HepG2 (cell line): ENCODE data around the gene ABCC10. TPM values are rescaled to one million over a fixed set of nuclear protein-coding genes. Genes with fewer than 3 reads are reported as not detected.

ENCODE experiments used
- AGO2 ChIP-seq: fragments of 200-400 bp; formaldehyde crosslinking; optimal IDR thresholded peaks from 2 replicates; pipeline ENCODE3; 2017; ENCODE audit warnings: mild to moderate bottlenecking, low read depth, low read length, moderate library complexity
- ARID2 ChIP-seq: sonication (generic); formaldehyde crosslinking; IDR thresholded peaks from 2 replicates; pipeline ENCODE4 v1.8.1; 2022; ENCODE audit warnings: mild to moderate bottlenecking, missing genetic modification reagents, borderline replicate concordance
- ELF3 ChIP-seq: IDR thresholded peaks from 2 replicates; pipeline ENCODE4 v1.6.1; 2016; ENCODE audit warnings: missing genetic modification reagents, missing compliant biosample characterization
- HNF1A ChIP-seq, 2 experiments: sonication (generic) in 1 of 2; formaldehyde crosslinking in 1 of 2; IDR thresholded peaks; 2 replicates each; pipeline versions ENCODE4 v1.4.0 to v1.6.1; 2016 to 2020; ENCODE audit warnings: borderline replicate concordance in 1 of 2, low read depth in 1 of 2, mild to moderate bottlenecking in 1 of 2, missing genetic modification reagents in 1 of 2
- JUN ChIP-seq: sonication (generic); formaldehyde crosslinking; IDR thresholded peaks from 2 replicates; pipeline ENCODE4 v1.4.0; 2020; ENCODE audit warnings: mild to moderate bottlenecking, missing genetic modification reagents
- MTA3 ChIP-seq: sonication (generic); formaldehyde crosslinking; IDR thresholded peaks from 2 replicates; pipeline ENCODE4 v1.4.0; 2020; ENCODE audit warnings: missing genetic modification reagents
- MYNN ChIP-seq: sonication (generic); formaldehyde crosslinking; IDR thresholded peaks from 2 replicates; pipeline ENCODE4 v1.4.0; 2020; ENCODE audit warnings: mild to moderate bottlenecking, low read depth, missing genetic modification reagents
- NFYC ChIP-seq: IDR thresholded peaks from 2 replicates; pipeline ENCODE4 v1.6.1; 2016; ENCODE audit warnings: missing genetic modification reagents, missing compliant biosample characterization
- NKX3-1 ChIP-seq: sonication (generic); formaldehyde crosslinking; IDR thresholded peaks from 2 replicates; pipeline ENCODE4 v1.5.0; 2020; ENCODE audit warnings: missing genetic modification reagents
- NR2F6 ChIP-seq, 2 experiments: IDR thresholded peaks; 2 replicates each; pipeline ENCODE4 v1.6.1; 2016; ENCODE audit warnings: antibody characterized with exemption in 1 of 2, mild to moderate bottlenecking in 1 of 2
- REST ChIP-seq, 2 experiments: IDR thresholded peaks; 2 replicates each; pipeline ENCODE4 v1.6.1; 2011 to 2012; ENCODE audit warnings: low read length in 2 of 2, borderline replicate concordance in 1 of 2, low read depth in 1 of 2, mild to moderate bottlenecking in 1 of 2, moderate library complexity in 1 of 2
- RFXANK ChIP-seq: IDR thresholded peaks from 2 replicates; pipeline ENCODE4 v1.6.1; 2016
- TEAD3 ChIP-seq: optimal IDR thresholded peaks from 2 replicates; pipeline ENCODE3; 2016; ENCODE audit warnings: borderline replicate concordance
- TOE1 ChIP-seq: sonication (generic); formaldehyde crosslinking; IDR thresholded peaks from 2 replicates; pipeline ENCODE4 v1.4.0; 2020; ENCODE audit warnings: mild to moderate bottlenecking, missing genetic modification reagents
- ZBTB46 ChIP-seq: sonication (generic); formaldehyde crosslinking; IDR thresholded peaks from 2 replicates; pipeline ENCODE4 v1.4.0; 2020; ENCODE audit warnings: mild to moderate bottlenecking, missing genetic modification reagents, borderline replicate concordance
- ZNF17 ChIP-seq: sonication (generic); formaldehyde crosslinking; IDR thresholded peaks from 2 replicates; pipeline ENCODE4 v1.5.0; 2020; ENCODE audit warnings: mild to moderate bottlenecking, missing genetic modification reagents
- ZNF550 ChIP-seq: sonication (generic); formaldehyde crosslinking; IDR thresholded peaks from 2 replicates; pipeline ENCODE4 v1.4.0; 2020; ENCODE audit warnings: mild to moderate bottlenecking, missing genetic modification reagents, borderline replicate concordance
- ZNF569 ChIP-seq: sonication (generic); formaldehyde crosslinking; IDR thresholded peaks from 2 replicates; pipeline ENCODE4 v1.5.0; 2020; ENCODE audit warnings: mild to moderate bottlenecking, missing genetic modification reagents, moderate library complexity, borderline replicate concordance
- ZNF761 ChIP-seq: sonication (generic); formaldehyde crosslinking; conservative IDR thresholded peaks from 2 replicates; pipeline ENCODE4 v1.4.0; 2020; ENCODE audit warnings: mild to moderate bottlenecking, missing genetic modification reagents
- ZNF891 ChIP-seq: sonication (generic); formaldehyde crosslinking; IDR thresholded peaks from 2 replicates; pipeline ENCODE4 v1.5.0; 2020; ENCODE audit warnings: mild to moderate bottlenecking, missing genetic modification reagents
- polyA plus RNA-seq, 8 experiments: library from polyadenylated mRNA; depleted of rRNA in 3 of 8; stranded (reverse) in 7 of 8; unstranded in 1 of 8; fragments of >200 nt; fragmentation: Illumina TruSeq in 4 of 8; extraction: Trizol in 4 of 8; gene quantifications; 2 replicates each; pipeline versions ENCODE4 v1.2.1 to v1.2.3, GENCODE V29; 2011 to 2016; ENCODE audit warnings: low read depth in 4 of 8, missing spikeins in 1 of 8, mixed read lengths in 1 of 8; ENCODE audit not compliant: insufficient read depth in 1 of 8
- total RNA-seq, 5 experiments: library from RNA; depleted of rRNA; stranded (reverse); fragments of >200 nt; fragmentation: Illumina TruSeq; extraction: Trizol; gene quantifications; 2 replicates each; pipeline ENCODE4 v1.2.3, GENCODE V29; 2016; ENCODE audit warnings: low read depth in 1 of 5

ABCC10 gene
- total and polyA plus RNA-seq, 2 of the 13 experiments (the other 11 are each of a cell fraction or from before 2014, with no cell fraction given) = 16.0 to 24.3 TPM

- no peak for TF ChIP-seq HNF1A (IDR thresholded peaks at IDR 0.05; ENCODE audit: low read depth)
- TF ChIP-seq HNF1A (CRISPR knock-in tag; IDR thresholded peaks at IDR 0.05; ENCODE audit: borderline replicate concordance) = 0 out of 2 replicates have a peak, but pooled peaks have one; percentile 46
- no peak for TF ChIP-seq ZNF550 (CRISPR knock-in tag)
- no peak for TF ChIP-seq NR2F6 (IDR thresholded peaks at IDR 0.05)
- TF ChIP-seq NR2F6 (CRISPR knock-in tag; IDR thresholded peaks at IDR 0.05) = no peak
- TF ChIP-seq AGO2 = peak; percentile 37
- no peak; the same call in 1 of the 2 replicates for TF ChIP-seq MYNN (CRISPR knock-in tag)
- TF ChIP-seq NFYC (CRISPR knock-in tag) = no peak
- TF ChIP-seq MTA3 (CRISPR knock-in tag) = no peak
- no peak for TF ChIP-seq TEAD3 (CRISPR knock-in tag)
- TF ChIP-seq TOE1 (CRISPR knock-in tag) = no peak
- TF ChIP-seq RFXANK (CRISPR knock-in tag) = no peak
- TF ChIP-seq JUN (CRISPR knock-in tag) = 0 out of 2 replicates have a peak, but pooled peaks have one; percentile 39
- no peak for TF ChIP-seq ELF3 (CRISPR knock-in tag)
- no peak for TF ChIP-seq ZNF17 (CRISPR knock-in tag)
- TF ChIP-seq ZNF761 (CRISPR knock-in tag) = no peak
- 0 out of 2 replicates have a peak, but pooled peaks have one; percentile 25 for TF ChIP-seq ARID2 (CRISPR knock-in tag)
- 0 out of 2 replicates have a peak, but pooled peaks have one; percentile 35 for TF ChIP-seq ZBTB46 (CRISPR knock-in tag)
- TF ChIP-seq NKX3-1 = no peak
- no peak for TF ChIP-seq ZNF569
- no peak for TF ChIP-seq REST (IDR thresholded peaks at IDR 0.05; ENCODE audit: borderline replicate concordance in 1 of 2, low read depth in 1 of 2, low read length in 2 of 2)
- TF ChIP-seq ZNF891 = no peak
These were observed 8.5 kb downstream of the ABCC10 start (continued) for GRCh38 chr6:43435682-43436437.
